WTC11 (cell line): ENCODE data around the gene CALHM4.

Source experiments
- TCF7 ChIP-seq: sonication (generic); formaldehyde crosslinking; IDR thresholded peaks from 2 replicates; pipeline ENCODE4 v1.8.0; 2022; ENCODE audit warnings: mild to moderate bottlenecking, low read depth, missing genetic modification reagents, moderate library complexity
- TF ChIP-seq, protein P1 (sequence below): fragments of 200-600 bp; IDR thresholded peaks from 2 replicates; pipeline ENCODE4 v1.8.0; 2022; ENCODE audit warnings: antibody characterized with exemption

DNA sequence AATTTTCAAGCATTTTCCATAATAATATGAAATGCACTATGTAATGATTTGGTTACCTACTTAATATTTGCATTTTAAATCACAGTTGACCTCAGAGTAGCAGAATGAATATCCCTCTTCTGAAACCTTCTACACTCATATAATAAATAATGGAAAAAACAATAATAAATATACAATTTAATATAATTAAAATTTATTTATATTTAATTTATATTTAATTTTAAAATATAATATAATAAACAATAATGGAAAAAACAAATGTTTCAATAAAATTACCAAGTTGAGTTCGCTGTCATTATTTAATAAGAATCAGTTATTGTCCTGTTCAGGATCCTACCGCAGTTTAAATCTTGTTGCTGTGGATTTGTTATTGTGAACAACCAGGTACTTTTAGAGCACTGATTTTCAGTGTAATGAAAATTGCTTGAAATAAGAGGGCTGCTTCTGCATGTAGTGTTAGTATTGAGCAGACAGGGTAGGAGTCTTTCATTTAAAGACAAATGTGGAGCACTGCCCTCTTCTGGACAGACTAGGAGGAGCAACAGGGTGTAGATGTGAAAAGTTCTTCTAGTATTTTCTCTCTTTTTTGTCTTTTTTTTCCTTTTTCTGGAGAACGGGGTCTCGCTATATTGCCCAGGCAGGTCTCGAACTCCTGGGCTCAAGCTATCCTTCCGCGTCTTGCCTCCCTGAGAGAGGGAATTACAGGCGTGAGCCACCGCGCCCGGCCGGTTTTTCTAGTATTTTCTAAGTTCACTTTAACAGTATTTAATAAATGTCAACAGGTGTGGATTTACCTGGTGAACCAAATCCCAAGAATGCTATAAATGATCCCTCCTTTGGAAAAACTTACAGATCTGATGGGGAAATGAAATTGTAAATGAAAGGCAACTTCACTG, 21.6 kb upstream of the CALHM4 start:
- TF ChIP-seq, protein P1, sequence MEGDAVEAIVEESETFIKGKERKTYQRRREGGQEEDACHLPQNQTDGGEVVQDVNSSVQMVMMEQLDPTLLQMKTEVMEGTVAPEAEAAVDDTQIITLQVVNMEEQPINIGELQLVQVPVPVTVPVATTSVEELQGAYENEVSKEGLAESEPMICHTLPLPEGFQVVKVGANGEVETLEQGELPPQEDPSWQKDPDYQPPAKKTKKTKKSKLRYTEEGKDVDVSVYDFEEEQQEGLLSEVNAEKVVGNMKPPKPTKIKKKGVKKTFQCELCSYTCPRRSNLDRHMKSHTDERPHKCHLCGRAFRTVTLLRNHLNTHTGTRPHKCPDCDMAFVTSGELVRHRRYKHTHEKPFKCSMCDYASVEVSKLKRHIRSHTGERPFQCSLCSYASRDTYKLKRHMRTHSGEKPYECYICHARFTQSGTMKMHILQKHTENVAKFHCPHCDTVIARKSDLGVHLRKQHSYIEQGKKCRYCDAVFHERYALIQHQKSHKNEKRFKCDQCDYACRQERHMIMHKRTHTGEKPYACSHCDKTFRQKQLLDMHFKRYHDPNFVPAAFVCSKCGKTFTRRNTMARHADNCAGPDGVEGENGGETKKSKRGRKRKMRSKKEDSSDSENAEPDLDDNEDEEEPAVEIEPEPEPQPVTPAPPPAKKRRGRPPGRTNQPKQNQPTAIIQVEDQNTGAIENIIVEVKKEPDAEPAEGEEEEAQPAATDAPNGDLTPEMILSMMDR, result peak; percentile 55
- TF ChIP-seq TCF7, result no peak
